ENCODE data around the gene DIDO1.
"Not testable (repeated sequence)": the region's sequence is repeated elsewhere in the genome, so short reads cannot be mapped to it uniquely, and the experiment has no call there.

Gene DIDO1

DNA sequence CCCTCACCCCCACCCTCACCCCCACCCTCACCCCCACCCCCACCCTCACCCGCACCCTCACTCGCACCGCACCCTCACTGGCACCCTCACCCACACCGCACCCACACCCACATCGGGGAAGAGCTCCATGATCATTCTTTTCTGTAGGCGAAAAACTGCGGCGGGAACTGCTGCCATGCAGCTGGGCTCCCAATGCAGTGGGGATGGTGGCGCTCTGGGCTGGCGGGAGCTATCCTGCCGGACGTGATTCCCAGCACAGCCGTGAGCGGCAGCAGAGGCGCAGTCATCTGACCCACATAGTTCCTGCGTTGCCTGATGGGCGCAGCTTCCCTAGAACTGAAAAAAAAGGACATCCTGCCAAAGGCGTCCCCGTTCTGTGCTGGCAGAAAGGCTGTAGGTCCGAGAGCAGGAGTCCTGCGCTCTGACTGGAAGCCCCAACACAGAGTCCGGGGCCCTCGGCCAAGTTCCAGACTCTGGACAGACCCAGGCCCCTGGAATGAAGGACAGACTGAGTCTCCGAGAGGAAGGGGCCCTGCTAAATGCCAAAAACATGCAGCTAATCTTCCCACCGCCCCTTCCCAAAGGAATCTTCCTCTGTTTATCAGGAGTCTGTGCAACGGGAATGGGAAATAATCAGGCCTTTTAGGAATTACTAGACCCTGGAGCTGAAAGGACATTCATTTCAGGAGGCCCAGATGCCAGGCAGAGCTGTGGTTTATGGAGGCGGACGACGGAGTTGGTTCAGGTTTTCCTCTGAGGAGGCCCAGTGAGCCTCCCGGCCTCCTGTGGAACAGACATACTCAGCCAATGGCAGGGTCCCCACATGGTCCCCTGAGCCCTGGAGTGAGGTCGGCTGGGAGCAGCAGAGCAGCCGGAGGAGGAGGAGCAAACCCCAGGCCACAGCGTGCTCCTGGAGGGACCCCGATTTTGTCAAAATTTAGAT, 50.6 kb downstream of the DIDO1 start:
- peak; percentile 79 for DNase-seq (ENCODE audit: low read depth)
- TF ChIP-seq CTCF (IDR thresholded peaks at IDR 0.05; ENCODE audit: low read length, missing control alignments), result peak; percentile 38

GRCh38 chr20:62874964-62875344, 51.4 kb downstream of the DIDO1 start:
- no peak overlapping the region for H3K4me3 ChIP-seq (replicated peaks; ENCODE audit: low read depth, low read length)
- TF ChIP-seq CTCF (IDR thresholded peaks at IDR 0.05; ENCODE audit: low read length, missing control alignments), result no peak
- DNase-seq (ENCODE audit: low read depth), result no peak

More for the DNA sequence above, 50.6 kb downstream of the DIDO1 start:
- H3K4me3 ChIP-seq (replicated peaks; ENCODE audit: low read depth, low read length), result no peak overlapping the region

- TF ChIP-seq CTCF (IDR thresholded peaks at IDR 0.05; ENCODE audit: low read length, missing control alignments), result peak; percentile 45
- DNase-seq (ENCODE audit: low read depth), result peak; percentile 55
- H3K4me3 ChIP-seq (replicated peaks; ENCODE audit: low read depth, low read length), result not testable (repeated sequence)
Observed at GRCh38 chr20:62873681-62874031, 52.6 kb downstream of the DIDO1 start.

DNA sequence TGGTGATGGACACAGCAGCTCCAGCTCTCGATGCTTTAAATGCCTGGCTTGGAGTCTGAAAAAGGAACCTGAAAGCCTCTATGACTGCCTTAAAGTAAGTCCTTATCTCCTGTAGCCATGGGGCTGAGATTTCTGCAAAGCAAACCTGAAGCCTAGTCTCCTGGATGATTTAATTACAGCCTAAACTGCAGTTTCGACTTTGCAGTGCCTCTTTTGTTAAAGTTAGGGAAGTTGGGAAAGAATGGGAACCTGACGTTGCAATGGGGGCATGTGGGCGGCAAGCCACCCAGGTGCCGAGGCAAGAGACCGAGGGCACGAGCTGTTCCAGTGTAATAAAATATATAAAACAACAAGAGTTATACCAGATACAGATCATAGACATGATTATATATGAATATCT, 53.0 kb downstream of the DIDO1 start:
- no peak overlapping the region for H3K4me3 ChIP-seq (replicated peaks; ENCODE audit: low read depth, low read length)
- no peak for TF ChIP-seq CTCF (IDR thresholded peaks at IDR 0.05; ENCODE audit: low read length, missing control alignments)
- no peak for DNase-seq (ENCODE audit: low read depth)

DNA sequence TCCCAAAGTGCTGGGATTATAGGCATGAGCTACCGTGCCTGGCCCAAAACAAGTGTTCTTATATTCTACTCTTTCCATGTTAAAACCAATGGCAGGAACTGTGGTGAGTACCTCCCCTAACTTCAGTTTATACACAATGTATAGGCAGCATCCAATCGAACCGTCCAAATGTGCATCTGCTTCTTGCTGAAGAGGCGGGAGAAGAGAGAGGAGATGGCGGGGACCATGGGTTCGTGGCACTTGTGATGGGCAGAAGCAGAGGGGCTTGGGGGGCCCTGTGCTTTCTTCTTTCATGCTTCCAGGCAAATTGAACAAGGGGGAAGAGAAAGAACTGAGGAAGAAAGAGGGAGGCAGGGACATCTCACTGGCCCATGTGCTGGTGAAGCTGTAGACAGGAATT, 53.4 kb downstream of the DIDO1 start:
- H3K4me3 ChIP-seq (replicated peaks; ENCODE audit: low read depth, low read length), result no peak overlapping the region
- DNase-seq (ENCODE audit: low read depth), result no peak
- TF ChIP-seq CTCF (IDR thresholded peaks at IDR 0.05; ENCODE audit: low read length, missing control alignments), result no peak

GRCh38 chr20:62872184-62872847, 54.0 kb downstream of the DIDO1 start:
- DNase-seq (ENCODE audit: low read depth), result no peak
- H3K4me3 ChIP-seq (replicated peaks; ENCODE audit: low read depth, low read length), result no peak overlapping the region
- no peak for TF ChIP-seq CTCF (IDR thresholded peaks at IDR 0.05; ENCODE audit: low read length, missing control alignments)
